ENCODE results near the gene INSL3.

The INSL3 gene

DNA sequence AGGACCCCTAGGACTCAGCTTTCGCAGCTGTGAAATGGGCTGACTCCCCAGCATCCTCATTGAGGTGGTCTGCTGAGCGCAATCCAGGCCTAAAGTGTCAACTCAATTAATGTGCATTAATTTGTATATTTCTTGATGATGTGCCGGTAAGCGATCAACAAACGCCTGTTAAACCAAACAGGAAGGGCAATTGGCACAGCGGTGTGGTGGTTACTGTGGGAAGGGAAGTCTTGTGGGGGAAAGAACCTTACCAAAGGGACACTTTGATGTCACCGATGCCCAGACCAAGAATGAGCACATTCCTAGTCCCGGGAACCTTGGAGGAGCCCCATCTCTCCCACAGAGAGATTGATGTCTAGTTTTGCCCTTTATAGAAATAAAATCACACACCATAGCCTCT lies 24.8 kb upstream of the INSL3 start:
- TF ChIP-seq, protein P1, sequence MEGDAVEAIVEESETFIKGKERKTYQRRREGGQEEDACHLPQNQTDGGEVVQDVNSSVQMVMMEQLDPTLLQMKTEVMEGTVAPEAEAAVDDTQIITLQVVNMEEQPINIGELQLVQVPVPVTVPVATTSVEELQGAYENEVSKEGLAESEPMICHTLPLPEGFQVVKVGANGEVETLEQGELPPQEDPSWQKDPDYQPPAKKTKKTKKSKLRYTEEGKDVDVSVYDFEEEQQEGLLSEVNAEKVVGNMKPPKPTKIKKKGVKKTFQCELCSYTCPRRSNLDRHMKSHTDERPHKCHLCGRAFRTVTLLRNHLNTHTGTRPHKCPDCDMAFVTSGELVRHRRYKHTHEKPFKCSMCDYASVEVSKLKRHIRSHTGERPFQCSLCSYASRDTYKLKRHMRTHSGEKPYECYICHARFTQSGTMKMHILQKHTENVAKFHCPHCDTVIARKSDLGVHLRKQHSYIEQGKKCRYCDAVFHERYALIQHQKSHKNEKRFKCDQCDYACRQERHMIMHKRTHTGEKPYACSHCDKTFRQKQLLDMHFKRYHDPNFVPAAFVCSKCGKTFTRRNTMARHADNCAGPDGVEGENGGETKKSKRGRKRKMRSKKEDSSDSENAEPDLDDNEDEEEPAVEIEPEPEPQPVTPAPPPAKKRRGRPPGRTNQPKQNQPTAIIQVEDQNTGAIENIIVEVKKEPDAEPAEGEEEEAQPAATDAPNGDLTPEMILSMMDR (IDR thresholded peaks at IDR 0.05; ENCODE audit: low read depth, low read length, missing control alignments) = no peak
- in situ Hi-C loops (cut with HindIII; ENCODE audit: low sequenced_read_pairs) = no loop called here
- DNase-seq (ENCODE audit: low read depth) = no peak
- no peak overlapping the region for H3K4me3 ChIP-seq (ENCODE audit: low read depth, low read length)

DNA sequence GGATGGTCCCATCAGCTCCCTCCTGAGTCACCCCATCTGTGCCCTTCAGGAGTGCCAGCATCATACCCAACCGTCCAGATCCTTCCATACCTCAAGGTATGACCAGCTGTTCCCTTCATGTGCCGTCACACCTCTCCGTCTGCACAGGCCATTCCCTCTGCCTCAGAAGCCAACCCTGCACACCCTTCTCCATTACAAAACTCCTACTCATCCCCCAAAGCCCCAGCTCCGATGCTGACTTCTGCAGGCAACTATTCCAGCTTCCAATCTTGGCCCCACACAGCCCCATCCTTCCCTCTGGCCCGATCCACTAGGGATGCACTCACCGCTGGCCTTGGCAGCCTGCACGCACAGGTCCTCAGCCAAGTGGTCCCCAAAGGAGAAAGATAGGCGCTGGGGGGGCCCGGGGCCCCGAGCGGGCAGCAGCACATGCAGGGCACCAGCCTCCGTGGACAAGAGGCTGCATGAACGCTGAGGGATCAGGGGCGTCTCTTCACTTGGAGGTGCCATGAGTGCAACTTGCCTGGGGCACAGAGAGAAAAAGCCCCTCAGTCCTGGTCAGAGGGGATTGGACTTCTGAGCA lies 22.7 kb upstream of the INSL3 start:
- no peak overlapping the region for H3K4me3 ChIP-seq (ENCODE audit: low read depth, low read length)
- TF ChIP-seq, protein P1 (IDR thresholded peaks at IDR 0.05; ENCODE audit: low read depth, low read length, missing control alignments) = no peak
- in situ Hi-C loops (cut with HindIII; ENCODE audit: low sequenced_read_pairs) = no loop called here
- no peak for DNase-seq (ENCODE audit: low read depth)

DNA sequence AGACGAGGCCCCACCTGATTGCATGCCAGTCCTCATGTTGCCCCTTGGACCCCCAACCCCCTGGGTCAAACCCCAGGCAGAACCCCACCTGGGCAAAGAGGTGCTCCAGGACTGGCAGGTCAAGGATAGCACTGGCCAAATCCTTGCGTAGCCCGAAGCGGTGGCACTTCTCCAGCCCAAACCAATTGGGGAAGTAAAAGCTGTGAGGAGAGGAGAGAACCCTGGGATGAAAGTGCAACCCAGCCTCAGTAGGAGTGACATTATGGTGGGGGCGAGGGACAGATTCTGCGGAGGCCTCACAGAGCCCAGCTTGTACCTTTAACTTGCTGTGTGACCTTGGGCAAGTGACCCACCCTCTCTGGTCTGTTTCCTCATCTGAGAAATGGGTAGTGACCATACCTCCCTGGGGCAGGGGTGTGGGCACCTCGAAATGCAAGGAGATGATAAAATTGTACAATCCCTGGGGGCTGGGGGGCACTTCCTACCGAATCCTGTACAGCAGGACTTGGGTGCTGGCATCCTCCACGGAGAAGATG lies 22.0 kb upstream of the INSL3 start:
- DNase-seq (ENCODE audit: low read depth) = no peak
- no peak overlapping the region for H3K4me3 ChIP-seq (ENCODE audit: low read depth, low read length)
- in situ Hi-C loops (cut with HindIII; ENCODE audit: low sequenced_read_pairs) = no loop called here
- TF ChIP-seq, protein P1 (IDR thresholded peaks at IDR 0.05; ENCODE audit: low read depth, low read length, missing control alignments) = no peak

DNA sequence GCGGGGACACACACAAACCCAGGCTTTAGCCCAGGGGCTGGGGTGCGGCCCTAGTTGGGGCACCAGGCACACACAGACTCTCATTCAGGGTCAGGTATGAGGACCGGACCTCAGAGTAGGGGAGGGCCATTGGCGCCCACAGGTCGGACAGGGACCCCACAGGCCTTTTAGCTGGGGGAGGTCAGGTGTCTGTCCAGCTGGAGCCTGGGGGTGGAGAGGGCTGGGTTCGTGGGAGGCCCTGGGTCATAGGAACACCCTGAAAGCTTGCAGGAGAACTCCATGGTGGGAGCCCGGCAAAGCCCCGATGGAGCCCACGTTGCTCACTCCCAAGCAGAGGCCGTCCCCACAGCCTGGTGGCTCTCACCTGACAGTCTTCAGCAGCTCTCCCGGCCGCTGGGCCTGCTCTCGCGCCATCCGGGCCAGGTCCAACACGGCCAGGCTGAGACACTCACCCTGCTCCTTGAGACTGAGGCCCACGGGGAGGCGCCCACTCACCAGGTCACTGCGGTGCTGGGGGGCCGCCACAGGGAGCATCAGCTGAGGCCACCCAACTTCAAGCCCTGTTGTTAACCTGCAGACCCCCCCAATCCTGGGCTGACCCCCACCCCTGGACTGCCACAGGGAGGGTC lies 21.5 kb upstream of the INSL3 start:
- in situ Hi-C loops (cut with HindIII; ENCODE audit: low sequenced_read_pairs) = no loop called here
- H3K4me3 ChIP-seq (ENCODE audit: low read depth, low read length) = peak overlapping the region; percentile 29
- TF ChIP-seq, protein P1 (IDR thresholded peaks at IDR 0.05; ENCODE audit: low read depth, low read length, missing control alignments) = no peak
- no peak for DNase-seq (ENCODE audit: low read depth)

DNA sequence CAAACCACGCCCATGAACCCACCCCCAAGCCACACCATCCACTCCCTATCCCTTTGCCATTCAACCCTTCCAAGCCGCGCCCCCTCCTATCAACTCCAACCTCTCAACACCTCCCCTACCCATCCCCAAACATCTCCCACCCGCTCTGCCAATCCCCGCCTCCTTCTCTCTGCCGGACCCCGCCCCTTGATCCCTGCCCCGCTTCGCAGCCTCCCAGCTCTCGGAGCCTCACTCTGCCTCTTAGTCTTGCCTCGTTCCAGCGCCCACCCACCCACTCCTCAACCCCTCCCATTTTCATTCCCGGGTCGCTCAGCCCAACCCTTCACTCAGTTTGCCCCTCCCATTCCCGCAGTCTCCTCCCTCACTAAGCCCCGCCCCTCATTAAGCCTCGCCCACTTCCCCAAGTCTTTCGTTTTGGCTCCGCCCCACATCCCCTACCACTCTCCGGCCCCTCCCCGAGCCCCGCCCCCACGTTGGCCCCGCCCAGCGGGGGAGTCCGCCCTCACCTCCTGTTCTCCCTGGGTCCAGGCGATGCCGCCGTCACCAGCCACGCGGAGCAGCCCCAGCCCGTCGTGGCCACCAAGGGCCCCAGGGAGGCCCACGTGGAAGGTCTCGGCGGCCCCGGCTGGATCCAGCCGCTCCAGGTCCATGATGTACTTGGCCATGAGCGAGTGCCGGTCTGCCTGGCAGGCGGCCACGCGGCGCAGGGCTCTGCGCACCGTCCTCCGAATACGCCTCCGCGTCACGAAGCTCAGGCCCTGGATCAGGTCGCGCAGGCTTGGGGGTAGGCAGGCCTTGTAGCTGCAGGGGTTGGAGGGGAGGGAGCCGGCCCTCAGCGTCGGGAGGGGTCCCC lies 20.7 kb upstream of the INSL3 start:
- in situ Hi-C loops (cut with HindIII; ENCODE audit: low sequenced_read_pairs) = no loop called here
- H3K4me3 ChIP-seq (ENCODE audit: low read depth, low read length) = peak overlapping the region; percentile 29
- TF ChIP-seq, protein P1 (IDR thresholded peaks at IDR 0.05; ENCODE audit: low read depth, low read length, missing control alignments) = no peak
- DNase-seq (ENCODE audit: low read depth) = peak; percentile 40

DNA sequence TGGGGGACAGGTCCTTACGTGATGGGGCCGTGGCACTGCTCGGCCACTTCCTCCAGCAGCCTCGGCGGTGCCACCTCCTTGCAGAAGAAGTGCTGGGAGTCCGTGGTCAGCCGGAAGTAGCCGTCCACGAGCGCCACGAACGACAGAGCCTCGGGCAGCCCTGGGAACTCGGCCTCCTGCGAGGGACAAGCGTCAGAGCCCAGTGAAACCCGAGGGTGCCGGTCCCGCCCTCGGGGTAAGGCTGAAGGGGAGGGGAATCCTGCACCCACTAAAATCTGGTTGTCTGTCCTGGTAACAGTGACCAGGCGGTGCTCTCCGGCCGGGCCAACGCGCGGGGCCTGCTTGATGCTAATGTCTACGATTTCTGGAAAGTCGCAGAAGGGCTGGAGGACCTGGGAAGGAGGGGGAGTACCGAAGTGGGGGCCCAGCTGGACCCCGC lies 20.1 kb upstream of the INSL3 start:
- in situ Hi-C loops (cut with HindIII; ENCODE audit: low sequenced_read_pairs) = no loop called here
- TF ChIP-seq, protein P1 (IDR thresholded peaks at IDR 0.05; ENCODE audit: low read depth, low read length, missing control alignments) = no peak
- no peak for DNase-seq (ENCODE audit: low read depth)
- H3K4me3 ChIP-seq (ENCODE audit: low read depth, low read length) = peak overlapping the region; percentile 9
